GM13977 (cell line): Measurements from ENCODE around the gene HCN1.
"Not testable (repeated sequence)": the region's sequence is repeated elsewhere in the genome, so short reads cannot be mapped to it uniquely, and the experiment has no call there.

Source experiments
- DNase-seq: peaks from one replicate; pipeline ENCODE4 v3.0.0; 2012; ENCODE audit warnings: low spot score
- in situ Hi-C: fragments of 300-500 bp; cut with MboI; formaldehyde crosslinking; loops from one replicate; pipeline ENCODE4 v1.12.0; 2022; ENCODE audit warnings: low sequenced_read_pairs, low pct_unique_long_range_greater_than_20kb, mixed read lengths, inconsistent platforms; ENCODE audit not compliant: unreplicated experiment
- TF ChIP-seq, protein P1 (sequence below): IDR thresholded peaks from 2 replicates; pipeline ENCODE4 v1.5.1; 2012; ENCODE audit warnings: mild to moderate bottlenecking, control low read depth; ENCODE audit not compliant: insufficient read depth; ENCODE audit errors: extremely low read depth, missing control alignments

The HCN1 gene

GRCh38 chr5:45491368-45491767, 204.8 kb downstream of the HCN1 start:
- TF ChIP-seq, protein P1, sequence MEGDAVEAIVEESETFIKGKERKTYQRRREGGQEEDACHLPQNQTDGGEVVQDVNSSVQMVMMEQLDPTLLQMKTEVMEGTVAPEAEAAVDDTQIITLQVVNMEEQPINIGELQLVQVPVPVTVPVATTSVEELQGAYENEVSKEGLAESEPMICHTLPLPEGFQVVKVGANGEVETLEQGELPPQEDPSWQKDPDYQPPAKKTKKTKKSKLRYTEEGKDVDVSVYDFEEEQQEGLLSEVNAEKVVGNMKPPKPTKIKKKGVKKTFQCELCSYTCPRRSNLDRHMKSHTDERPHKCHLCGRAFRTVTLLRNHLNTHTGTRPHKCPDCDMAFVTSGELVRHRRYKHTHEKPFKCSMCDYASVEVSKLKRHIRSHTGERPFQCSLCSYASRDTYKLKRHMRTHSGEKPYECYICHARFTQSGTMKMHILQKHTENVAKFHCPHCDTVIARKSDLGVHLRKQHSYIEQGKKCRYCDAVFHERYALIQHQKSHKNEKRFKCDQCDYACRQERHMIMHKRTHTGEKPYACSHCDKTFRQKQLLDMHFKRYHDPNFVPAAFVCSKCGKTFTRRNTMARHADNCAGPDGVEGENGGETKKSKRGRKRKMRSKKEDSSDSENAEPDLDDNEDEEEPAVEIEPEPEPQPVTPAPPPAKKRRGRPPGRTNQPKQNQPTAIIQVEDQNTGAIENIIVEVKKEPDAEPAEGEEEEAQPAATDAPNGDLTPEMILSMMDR: no peak
- DNase-seq: no peak
- in situ Hi-C loops: no loop called here

DNA sequence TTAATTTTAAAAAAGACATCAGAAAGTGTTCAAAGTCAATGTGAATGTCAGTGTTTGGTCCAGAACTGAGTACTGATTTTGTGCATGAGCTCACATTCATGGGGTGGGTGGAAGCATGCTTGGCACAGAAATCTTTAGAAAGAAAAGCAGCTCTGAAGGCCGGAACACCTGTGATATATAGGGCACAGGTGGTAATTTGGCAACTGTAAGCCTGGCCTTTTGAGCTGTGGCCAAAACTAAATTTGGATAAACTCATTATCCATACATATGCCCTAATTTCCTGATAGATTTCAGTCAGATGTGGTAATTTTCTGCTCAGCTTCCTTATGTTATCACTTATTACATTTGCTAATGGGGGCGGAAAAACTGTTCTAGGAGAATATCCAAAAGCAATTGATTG, 211.4 kb downstream of the HCN1 start:
- TF ChIP-seq, protein P1: no peak
- in situ Hi-C loops: no loop called here
- no peak for DNase-seq

- TF ChIP-seq, protein P1: no peak
- DNase-seq: no peak
- in situ Hi-C loops: no loop called here
Measured at GRCh38 chr5:45454114-45454513, 242.1 kb downstream of the HCN1 start.

- in situ Hi-C loops, DNase-seq: not testable (repeated sequence)
Measured at GRCh38 chr5:45444856-45445255, 251.3 kb downstream of the HCN1 start.

- no peak for DNase-seq
- in situ Hi-C loops: no loop called here
- TF ChIP-seq, protein P1: no peak
Measured at GRCh38 chr5:45440466-45440865, 255.7 kb downstream of the HCN1 start.

DNA sequence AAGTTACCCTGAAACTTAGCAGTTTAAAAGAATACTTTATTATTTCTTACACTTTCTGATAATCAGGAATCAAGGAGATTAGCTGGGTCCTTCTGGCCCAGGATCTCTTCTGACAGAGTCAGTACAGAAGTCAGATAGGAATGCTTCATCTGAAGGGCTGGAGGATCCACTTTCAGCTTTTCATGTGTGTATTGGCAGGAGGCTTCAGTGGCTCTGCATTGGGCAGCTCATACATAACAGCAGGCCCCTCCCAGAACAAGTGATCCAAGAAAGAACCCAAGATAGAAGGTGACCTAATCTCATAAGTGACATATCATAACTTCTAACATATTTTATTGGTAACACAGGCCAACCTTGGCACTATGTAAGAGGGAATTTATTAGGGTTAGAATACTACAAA, 258.4 kb downstream of the HCN1 start:
- TF ChIP-seq, protein P1: no peak
- DNase-seq: no peak
- in situ Hi-C loops: no loop called here

DNA sequence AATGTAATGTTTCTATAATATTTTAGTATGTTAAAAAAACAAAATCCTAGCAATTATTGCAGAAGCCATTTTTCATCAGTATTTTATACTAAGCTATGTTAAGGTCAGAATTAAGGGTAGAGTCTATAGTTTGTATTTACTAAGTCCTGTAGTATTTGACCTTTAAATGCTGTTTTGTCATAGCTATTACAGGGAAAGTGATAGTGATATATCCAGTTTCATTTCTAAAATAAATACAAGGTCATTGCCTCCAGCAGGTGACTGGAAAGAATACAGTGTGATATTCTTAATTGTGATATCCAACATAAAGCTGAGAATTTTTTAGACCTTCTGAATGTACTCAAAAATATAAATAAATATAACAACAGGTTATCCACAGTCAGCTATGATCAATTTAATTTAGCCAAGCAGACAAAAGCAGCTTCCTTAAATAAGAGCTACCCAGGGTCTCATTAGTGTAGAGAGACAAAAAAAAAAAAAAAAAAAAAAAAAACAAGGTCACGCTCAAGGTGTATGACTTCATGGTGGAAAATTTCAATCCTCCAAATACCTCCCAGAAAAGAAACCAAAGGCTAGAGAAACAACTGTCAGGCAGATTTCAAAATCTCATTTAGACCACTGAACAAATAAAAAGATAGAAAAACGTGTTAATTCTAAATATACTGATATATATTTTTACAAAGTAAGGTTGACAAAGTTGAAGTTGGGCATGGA, 278.7 kb downstream of the HCN1 start:
- in situ Hi-C loops: no loop called here
- no peak for DNase-seq
- TF ChIP-seq, protein P1: no peak
